GM19351 (cell line): ENCODE results near the gene AK8.

ENCODE experiments used
- ATAC-seq: cut with Tn5 transposase; IDR thresholded peaks from one replicate; pipeline ENCODE4 v1.9.1; 2021; ENCODE audit warnings: mild to moderate bottlenecking, moderate library complexity; ENCODE audit not compliant: unreplicated experiment

Gene AK8

DNA sequence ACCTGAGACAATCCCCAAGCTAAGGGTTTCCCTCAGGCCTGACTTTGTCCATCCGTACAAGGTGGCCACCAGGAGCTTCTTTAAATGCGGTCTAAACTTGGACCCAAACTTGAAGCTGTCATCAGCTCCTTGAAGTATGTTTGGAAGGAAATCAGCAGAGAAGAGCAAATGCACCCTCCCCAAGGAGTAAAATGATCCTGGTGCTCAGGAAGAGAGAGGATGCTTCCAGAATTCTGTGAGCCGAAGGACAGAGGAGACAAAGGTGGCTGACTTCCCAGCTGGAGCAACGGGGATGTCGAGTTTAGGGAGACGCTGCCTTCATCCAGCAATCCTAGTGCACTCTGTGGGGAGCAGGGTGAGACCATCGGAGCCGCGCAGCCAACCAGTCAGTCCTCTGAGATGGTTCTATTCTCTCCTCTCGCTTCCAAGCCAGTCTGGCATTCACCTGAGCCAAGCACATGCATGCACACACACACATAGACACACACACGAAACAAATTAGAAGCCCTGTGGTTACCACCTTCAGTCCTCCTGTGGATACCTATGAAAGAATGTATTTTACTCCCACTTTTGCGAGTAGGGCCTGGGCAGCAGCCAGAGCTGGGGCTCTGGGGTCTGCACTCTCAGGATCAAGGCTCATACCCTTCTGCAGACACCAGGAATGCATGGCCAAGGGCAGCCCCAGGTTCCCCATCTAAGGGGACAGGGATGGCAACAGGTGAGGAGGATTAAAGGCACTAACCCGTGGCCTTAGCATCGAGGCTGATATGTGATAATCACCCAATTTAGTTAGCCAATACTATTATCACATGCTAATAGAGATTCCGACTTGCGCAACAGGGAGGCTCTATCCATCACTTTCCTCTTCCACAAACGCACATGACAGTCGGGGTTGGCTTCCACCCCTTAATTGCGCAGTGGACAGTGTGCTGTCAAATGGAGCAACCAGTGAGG is 132.1 kb downstream of the AK8 start:
- ATAC-seq = no peak

DNA sequence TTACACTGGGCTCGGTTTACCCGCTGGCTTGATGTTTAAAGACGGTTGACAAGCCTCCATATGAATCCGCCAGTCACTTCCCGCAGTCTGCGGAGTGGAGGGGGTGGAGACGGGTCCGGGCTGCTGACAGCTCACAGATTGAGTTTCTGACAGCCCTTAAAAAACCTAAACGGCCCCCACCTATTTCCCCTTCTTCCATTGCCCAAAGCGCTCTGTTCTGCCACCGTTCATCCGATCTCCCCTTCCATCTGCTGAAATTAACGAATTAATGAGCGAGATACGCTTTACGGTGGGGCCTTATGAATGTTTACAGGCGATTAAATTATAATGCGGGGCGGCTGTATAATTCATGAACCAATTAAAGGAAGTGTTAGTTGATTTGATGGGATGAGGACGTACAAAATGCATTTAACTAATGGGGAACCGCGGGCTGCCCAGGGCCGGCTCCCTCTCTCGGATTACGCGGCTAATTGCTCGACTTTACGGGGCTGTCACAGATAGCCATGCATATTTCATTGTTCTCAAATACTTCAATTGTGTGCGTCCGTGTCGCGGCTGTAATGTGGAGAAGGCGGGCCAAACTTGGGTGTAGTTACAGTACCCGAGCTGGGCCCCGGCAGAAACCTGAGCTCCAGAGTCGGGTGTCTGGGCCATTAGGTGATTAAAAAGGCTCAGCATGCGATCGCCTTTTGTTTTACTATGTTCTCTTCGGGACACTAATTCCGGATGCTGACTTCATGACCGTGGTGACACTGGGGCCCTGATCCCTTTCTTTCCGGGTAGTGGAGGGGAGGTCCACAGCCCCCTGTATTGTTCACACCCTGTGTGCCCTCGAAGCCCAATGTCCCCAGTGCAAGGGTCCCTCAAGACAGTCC is 133.0 kb downstream of the AK8 start:
- no peak for ATAC-seq

DNA sequence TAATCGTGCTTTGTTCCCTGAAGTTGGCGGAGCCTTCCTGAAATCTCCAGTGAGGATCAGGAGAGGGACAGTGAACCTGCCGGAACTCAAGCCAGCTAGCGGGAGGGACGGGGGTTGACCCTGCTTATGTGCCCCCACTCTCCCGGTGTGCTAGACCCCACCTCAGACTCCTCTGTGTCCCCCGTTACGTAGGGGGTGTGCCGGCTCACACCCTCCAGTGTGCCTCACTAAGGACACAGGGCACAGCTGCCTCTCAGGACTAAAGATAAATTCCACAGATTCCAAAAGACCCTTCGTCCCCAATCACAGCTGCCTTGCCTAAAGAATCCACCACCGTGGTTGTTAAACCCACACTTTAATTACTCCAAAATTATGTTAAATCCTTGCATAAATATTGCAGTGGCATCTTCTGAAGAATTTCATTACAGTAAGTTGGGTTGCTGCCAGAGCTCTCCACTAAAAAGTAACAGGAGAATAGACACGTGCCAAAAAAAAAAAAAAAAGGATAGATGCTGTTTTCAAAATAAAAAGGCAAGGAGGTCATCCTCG is 134.1 kb downstream of the AK8 start:
- no peak for ATAC-seq

DNA sequence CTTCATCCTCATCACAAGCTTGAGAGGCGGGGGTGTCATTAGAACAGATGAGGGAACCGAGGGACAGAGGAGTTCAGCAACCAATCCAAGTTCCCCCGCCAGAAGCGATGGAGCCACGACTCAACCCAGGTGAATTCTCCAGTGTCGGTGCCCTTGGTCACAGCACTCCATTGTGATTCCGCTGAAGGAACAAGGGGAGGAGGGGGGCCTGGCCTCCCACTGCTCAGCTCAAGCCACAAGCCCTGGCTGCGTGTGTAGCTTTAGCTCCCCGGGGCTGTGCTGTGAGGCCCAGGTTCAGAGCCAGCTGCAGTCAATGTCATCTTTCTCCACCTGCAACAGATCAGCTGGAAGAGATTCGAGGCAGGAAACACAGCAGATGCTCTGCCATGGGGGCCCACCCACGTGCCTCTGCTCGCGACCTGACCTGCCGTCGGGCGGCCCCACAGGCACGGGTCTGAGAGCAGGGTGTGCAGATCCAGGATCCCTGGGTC is 135.2 kb downstream of the AK8 start:
- ATAC-seq = no peak

DNA sequence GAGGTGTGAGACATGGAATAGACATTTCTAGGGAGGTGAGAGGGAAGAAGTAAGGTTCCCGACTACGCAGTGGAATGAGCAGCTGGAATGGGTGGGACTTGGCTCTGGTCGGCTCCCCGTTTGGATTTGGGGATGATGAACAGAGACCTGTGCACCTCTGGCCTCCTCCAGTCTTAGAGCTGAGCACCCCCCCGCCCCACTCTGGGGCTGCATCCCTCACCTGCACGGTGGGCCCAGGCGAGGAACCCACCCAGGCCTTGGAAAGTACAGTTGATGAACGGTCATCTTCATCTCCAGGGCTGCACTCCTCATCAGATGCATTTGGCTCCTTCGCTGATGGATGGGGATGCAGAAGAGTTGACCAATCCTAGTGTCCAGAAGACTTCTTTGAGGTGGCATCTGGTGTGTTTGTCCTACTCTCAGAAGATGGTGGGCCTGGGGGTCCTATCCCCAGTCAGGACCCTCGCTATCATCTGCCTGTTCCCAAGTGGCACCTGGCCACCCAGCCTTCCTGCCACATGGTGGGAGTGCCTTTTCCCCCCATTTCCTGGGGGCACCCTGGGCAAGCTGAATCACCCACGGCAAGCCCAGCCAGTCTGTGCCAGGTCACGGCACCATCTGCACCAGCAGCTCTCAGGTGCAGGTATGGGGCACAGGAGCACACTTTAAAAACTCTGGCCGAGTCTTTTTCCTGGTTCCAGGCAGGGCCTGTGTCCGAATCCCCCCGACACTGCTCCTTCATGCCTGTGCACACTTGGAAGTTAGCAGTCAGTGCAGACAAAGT is 137.4 kb downstream of the AK8 start:
- no peak for ATAC-seq

DNA sequence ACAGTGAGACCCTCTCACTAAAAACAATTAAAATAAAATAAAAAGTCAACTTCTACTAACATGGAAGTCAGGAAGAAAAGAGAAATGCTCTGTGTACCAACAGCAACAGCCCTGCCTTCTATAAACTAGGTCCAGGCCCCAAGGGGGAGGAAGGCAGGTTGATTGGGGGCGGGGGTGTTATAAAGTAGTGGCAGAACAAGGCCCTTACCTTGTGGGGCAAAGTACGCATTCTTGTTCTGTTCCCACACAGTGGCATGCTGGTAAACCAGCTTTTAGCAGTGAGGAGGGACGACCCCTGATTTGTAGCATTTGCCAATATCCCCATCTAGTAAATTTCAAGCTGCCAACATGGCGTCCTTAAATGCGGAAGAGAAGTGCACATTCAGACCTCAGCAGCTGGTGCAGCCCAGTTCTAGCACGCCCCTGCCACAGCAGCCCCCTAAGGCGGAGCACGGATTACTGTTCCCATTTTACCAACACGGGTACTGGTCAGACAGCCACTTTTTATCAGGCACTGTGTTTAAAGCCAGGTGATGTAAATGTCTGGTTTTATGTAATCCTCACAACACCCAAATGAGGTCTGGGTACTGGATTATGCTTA is 138.3 kb downstream of the AK8 start:
- no peak for ATAC-seq

DNA sequence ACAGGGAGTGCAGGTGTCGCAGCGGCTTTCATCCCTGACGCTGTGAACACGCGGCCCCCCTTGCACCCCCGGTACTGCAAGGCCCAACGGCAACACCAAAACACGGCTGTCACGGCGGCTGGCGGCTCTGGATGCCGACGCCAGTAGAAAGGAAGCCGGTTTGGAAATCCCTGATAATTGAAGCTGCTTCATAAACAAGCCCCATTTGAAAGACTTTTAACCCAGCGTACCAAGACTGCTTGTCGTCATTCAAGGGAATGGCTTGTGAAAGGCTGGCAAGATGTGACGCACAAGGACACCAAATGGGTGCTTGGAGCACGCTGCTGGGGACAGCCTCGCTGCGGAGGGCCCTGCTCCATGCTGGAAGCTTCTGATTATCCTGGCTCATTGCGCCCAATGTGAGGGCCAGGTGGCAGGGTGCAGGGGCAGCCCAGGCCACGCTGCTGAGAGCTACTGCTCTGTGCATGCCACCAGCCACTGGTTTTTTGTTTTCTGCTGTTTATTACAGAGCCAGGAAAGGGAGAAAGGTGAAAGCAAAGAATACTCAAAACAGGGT is 144.7 kb downstream of the AK8 start:
- no peak for ATAC-seq

DNA sequence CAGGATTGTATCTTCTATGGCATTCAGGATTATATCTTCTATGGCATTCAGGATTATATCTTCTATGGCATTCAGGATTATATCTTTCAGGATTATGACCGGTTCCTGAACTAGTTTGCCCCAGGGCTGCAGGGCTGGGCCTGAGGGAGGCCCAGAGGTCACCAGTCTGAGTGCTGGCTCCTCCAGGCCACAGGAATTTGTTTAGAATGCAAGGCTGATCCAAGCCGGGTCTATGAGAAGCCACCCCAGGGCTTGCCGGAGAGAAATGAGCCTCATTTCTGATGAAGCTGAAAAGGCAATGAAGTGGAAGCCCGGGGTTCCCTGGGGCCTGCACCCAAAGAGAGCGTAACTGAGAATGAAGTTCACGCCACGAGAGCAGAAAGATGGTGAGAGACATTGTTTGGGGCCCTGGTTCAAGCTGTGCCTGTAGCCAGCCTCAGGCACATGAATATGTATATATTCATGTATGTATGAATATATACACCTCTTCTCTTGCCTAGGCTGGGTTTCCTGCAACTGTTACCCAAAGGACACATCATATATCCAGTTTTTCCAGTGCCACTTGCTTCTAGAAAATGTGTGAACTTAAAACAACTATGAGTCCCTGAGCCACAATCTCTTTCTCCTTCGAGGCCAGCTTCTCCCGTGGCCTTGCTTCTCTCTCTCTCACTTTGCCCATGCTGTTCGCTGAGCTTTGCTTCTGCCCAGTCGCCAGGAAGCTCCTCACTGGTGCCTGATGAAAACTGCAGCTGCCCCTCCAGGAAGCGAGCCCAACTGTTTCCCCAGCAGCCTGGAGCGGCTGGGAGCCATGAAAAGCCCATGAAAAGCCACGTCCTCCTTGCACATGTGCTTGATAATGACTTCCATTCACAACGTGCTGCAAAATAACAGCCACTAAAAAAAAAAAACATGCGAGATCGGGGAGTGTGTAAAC is 145.5 kb downstream of the AK8 start:
- ATAC-seq = no peak

DNA sequence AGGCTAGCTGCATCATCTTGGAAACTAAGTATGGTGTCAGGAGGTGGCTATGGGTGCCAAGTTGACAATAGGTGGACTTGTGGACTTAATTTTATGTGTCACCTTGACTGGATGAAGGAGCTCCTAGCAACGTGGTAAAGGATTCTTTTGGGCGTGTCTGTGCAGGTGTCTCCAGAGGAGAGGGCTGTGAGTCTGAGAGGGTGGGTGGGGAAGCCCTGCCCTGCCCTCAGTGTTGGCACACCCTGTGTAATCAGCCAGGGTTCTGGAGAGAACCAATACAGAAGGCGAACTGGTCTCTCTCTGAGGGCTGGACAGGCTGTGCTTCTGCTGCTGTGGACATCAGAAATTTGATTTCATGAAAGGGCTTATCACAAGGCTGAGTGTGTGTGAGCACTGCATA is 146.9 kb downstream of the AK8 start:
- no peak for ATAC-seq

DNA sequence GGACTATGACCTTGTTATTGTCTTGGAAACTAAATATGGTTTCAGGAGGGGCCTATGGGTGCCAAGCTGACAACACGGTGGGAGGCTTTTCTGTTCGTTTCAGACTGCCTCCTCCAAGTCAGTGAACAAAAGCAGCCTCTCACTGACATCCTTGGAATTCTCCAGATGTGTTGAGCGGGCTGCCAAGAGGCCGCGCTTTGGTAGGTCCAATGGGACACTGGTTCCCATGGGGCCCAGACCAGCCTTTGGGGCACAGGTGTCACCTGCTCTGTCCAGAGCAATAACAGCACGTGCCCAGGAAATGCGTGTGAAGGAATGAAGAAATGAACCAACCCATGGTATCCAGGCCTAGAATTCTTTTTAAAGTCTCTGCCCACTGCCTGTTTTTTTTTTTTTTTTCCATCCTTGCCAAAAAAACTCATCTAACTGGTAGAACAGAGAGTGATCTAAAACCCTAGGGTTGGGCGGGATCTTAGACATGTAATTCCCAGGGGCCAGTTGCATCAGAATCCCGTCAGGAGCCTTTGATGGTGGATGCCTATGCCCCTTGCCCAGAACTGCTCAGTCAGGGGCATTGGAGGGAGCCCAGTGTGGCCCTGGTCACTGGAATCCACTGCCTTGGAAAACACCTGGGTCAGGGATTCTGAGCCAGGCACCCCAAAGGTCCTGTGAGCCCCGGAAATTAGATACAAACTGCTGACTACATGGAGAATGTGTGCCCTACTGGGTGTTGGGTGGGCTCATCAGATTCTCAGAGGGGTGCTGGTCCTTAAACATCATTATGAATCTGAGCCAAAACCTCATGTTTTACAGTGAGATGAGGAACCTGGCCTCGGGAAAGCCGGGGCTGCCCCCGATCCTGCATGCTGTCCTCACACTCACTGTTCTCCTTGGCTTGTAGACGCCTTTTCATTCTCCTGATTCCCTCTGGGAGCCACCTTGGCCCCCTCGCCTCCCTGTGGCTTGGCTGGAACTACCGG is 147.7 kb downstream of the AK8 start:
- no peak for ATAC-seq

DNA sequence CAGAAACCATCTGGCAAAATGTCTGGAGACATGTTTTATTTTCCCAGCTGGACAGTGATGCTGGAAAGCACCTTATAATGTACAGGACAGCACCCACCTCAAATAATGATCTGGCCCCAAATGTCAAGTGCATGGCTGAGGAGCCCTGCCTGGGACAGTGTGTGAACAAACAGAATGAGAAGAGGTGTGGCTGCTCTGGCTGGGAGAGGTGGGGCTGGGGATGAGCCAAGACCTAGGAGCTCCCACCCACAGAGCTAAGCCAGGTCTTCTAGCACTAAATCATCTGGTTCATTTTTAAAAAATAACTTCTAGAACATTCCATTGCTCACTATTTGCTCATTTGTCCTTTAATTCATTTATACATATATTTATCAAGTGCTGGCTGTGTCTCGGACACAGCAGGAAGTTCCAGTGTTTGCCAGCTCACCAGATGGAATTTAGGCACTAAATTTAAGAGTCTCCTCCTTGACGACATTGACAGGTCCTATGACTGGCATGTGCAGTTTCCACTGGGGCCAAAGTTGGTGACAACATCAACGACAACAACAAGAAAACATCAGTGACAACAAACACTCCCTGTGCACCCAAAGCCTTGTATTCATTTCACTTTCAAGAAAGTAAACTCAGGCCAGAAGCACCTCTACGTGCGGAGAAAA is 148.7 kb downstream of the AK8 start:
- ATAC-seq = no peak

DNA sequence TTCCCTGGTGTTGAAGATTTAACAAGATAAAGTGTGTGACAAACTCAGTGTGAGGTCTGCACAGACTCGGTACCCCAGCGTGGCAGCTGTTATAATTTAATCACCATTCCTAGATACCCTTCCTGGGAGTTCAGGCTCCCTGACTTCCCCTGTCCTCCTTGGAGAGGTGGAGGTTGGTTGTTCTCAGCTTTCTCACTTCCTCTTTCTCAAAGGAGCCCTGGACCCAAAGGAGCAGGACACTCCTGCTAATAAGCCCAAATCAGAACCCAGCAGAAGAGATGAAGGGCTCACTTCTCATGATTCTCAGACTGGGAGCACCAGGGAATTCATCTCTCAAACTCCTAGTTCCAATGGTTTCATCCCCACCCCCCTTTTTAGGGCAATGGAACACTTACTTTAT is 149.6 kb downstream of the AK8 start:
- no peak for ATAC-seq

DNA sequence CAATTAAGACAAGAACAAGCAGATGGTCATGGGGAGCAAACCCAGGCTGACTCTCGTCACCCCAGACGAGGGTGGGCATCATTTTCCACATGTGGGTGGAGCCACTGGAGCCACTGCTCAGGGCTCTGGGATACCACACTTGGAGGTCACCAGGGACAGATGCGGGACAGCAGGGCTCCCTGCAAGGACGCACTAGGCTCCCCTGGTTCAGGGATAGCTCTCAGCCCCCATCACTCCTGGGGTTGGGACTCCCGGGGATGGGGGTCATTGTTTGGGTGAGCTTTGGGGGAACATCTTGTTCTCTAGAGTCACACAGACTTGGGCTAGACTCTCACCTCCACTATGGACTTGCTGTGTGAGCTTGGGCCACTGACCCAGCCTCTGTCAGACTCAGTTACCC is 150.0 kb downstream of the AK8 start:
- ATAC-seq = no peak

DNA sequence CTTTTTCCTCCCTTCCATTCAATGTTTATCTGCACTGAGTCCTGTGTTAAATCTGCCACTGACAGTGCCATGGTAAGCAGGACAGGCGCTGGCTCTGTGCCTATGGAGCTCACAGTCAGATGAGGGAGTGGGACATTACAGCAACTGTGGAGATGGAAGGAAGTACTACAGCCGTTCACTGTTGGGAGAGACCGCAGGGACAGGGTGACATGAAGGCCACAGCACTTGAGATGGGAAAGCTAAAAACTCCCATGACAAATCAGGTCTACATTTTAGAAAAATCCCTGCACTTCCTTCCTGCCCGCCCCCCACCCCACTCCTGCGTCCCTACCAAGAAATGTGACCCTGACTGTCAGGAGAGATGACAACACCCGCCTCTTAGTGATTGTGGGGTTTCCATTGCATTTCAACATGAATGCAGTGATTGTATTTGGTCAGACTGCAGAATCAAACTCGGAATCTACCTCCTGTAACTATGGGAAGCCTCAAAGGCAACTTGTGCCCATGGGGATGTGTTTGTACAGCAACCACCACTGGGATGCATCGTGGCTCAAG is 151.4 kb downstream of the AK8 start:
- ATAC-seq = no peak

DNA sequence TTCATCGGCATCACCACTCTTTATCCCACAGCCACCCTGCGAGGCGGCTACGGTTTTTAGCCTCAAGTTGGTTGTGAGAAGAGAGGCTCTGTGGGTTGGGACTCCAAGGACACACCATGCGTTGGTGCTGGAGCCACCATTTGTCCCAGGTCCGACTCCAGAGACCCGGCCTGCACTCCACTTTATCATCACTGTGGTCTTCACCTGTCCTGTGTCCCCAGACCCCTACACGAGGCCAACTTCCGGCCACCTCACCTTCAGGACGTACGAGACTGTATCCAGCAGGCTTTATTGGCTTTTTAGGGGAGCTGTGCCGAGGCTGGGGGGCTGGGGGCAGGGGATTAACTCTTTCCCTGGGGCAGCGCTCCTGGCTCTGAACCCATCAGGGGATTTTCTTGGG is 152.8 kb downstream of the AK8 start:
- no peak for ATAC-seq

DNA sequence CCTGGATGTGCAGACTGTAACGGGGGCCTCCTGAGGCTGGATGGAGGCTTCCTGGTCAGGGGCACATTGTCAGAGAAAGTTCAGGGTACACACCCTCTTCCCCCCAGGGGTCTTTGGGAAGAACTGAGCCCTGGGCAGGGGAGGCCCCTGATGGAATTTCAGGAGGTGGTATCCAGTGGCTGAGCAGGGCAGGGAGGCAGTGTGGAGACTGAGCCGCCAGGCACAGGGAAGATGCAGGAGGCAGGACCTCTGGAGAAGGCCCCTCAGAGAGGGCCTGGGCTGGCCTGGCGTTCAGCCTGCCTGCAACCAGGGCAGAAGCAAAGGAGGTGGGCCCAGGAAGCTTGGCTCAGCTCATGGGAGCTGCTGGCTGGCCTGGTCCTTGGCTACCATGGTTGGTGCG is 154.3 kb downstream of the AK8 start:
- ATAC-seq = no peak

DNA sequence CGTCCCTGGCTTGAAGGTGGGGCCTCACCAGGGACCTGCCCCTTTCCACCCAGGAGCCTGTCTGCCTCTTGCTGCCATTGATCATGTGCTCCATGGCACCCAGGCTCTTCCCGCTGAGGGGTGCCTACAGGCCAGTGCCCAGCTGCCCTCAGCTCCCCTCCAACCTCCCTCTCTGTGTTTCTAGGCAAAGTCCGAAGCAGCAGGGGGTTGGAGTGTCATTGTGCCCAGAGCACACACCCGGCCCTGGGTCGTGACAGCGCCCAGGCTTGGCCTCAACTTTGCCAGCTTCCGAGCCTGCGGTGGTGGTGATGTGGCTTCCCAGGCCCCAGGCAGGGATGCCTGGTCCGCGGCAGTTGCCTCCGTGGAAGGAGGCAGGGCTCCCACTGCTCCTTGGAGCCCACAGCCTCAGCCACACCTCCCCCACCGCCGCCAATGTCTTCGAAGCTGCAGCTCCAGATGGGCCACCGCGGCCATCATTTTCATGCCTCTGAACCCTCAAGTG is 155.5 kb downstream of the AK8 start:
- ATAC-seq = no peak
